HEK293 (cell line): ENCODE data around the gene ID1.

Experiments used
- CTCF ChIP-seq: fragments of 450-650 bp; formaldehyde crosslinking; IDR thresholded peaks from 2 replicates; pipeline ENCODE4 v1.5.1; 2016; ENCODE audit warnings: missing biosample characterization, missing genetic modification characterization
- KLF16 ChIP-seq: fragments of 450-650 bp; formaldehyde crosslinking; IDR thresholded peaks from 2 replicates; pipeline ENCODE4 v1.5.1; 2017; ENCODE audit warnings: missing biosample characterization, missing genetic modification characterization
- PBX3 ChIP-seq: sonication (generic); formaldehyde crosslinking; IDR thresholded peaks from 2 replicates; pipeline ENCODE4 v1.8.1; 2022; ENCODE audit warnings: mild to moderate bottlenecking, moderate library complexity, missing genetic modification reagents
- ZNF114 ChIP-seq: fragments of 450-650 bp; formaldehyde crosslinking; IDR thresholded peaks from 2 replicates; pipeline ENCODE4 v1.5.0; 2017; ENCODE audit warnings: missing biosample characterization, missing genetic modification characterization
- ZNF302 ChIP-seq: fragments of 450-650 bp; formaldehyde crosslinking; IDR thresholded peaks from 2 replicates; pipeline ENCODE4 v1.5.1; 2016; ENCODE audit warnings: missing biosample characterization, missing genetic modification characterization, low read depth
- ZNF544 ChIP-seq: fragments of 450-650 bp; formaldehyde crosslinking; IDR thresholded peaks from 2 replicates; pipeline ENCODE4 v1.5.0; 2017; ENCODE audit warnings: missing biosample characterization, missing genetic modification characterization
- ZNF639 ChIP-seq: fragments of 450-650 bp; formaldehyde crosslinking; IDR thresholded peaks from 2 replicates; pipeline ENCODE4 v1.5.1; 2016; ENCODE audit warnings: missing biosample characterization, missing genetic modification characterization

DNA sequence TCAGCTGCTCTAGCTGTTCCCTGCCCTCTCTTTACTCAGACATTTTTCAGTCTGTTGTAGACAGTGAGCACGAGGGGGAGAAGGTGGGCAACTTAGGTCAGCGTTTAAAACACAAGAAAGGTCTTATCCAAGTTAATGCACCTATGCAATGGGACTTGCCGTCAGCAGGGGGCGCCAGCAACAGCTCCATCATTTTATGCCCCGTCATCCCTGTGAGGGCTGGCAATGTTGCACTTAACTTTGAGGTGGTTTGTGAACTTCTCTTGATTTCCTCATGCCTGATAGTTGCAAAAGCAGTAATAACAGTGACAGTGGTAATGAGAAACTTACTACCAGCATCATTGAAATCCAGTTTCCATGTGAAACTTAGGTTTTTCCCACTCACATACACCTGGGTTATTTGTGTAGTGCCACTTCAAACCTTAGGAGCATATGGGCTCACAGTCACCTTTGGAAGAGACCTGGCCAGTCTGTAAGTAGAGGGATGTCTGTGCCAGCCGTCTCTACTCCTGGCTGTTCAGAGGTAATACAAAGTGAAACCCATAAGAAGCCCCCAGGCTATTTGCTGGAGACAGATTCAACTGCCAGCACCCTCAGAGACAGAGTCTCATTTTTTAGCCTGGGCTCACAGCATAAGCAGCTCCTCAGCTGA is 44.9 kb upstream of the ID1 start:
- TF ChIP-seq ZNF114 (tag by site-specific recombination), result no peak
- no peak for TF ChIP-seq ZNF302
- TF ChIP-seq PBX3 (CRISPR knock-in tag), result no peak
- TF ChIP-seq KLF16 (tag by site-specific recombination), result no peak
- peak; percentile 68 for TF ChIP-seq CTCF
- no peak for TF ChIP-seq ZNF639 (tag by site-specific recombination)
- TF ChIP-seq ZNF544, result no peak
